ENCODE results near the gene TGOLN2. TPM values are rescaled to one million over a fixed set of nuclear protein-coding genes. Genes with fewer than 3 reads are reported as not detected.

TGOLN2 gene
- total and polyA plus RNA-seq, 4 donors = 56.7 to 114 (median 67.5) TPM

- Histone ChIP-seq H3K9ac (ENCODE audit: low read depth in 1 of 2, low read length in 2 of 2) (no peak overlapping the region), H3K27me3 (ENCODE audit: control insufficient read depth in 4 of 4, insufficient read depth in 4 of 4, low read length in 3 of 4) (no peaks in the 10 kb centered on the region), H3K36me3 (ENCODE audit: control insufficient read depth in 4 of 4, insufficient read depth in 3 of 4, low read depth in 1 of 4, low read length in 3 of 4) (no peaks in the 10 kb centered on the region), H3K4me1 (ENCODE audit: control insufficient read depth in 4 of 4, insufficient read depth in 4 of 4, low read length in 3 of 4) (peaks cover 0 to 3% (median under 1%) of the 10 kb centered on the region in 4 donors), H3K4me3 (ENCODE audit: low read depth in 1 of 3, low read length in 3 of 3) (no peak overlapping the region), H3K9me3 (ENCODE audit: control insufficient read depth in 4 of 4, low read length in 3 of 4) (no peaks in the 10 kb centered on the region), H3K27ac (ENCODE audit: low read depth in 1 of 2, low read length in 2 of 2) (no peak overlapping the region)
- no peak for TF ChIP-seq FOXA1 (IDR thresholded peaks at IDR 0.05)
- no peak for TF ChIP-seq JUND (IDR thresholded peaks at IDR 0.05)
- TF ChIP-seq NR2F2 (IDR thresholded peaks at IDR 0.05) = no peak
- TF ChIP-seq SP1 (IDR thresholded peaks at IDR 0.05) = no peak
- no peak for DNase-seq (ENCODE audit: low spot score)
- 76% methylated on average over 6 of the region's 6 CpGs for WGBS
Observed at GRCh38 chr2:85281553-85281952, 46.2 kb downstream of the TGOLN2 start.

GRCh38 chr2:85278361-85278760 is 49.4 kb downstream of the TGOLN2 start:
- Histone ChIP-seq H3K27ac (ENCODE audit: low read depth in 1 of 2, low read length in 2 of 2) (no peak overlapping the region), H3K9ac (ENCODE audit: low read depth in 1 of 2, low read length in 2 of 2) (no peak overlapping the region), H3K36me3 (ENCODE audit: control insufficient read depth in 4 of 4, insufficient read depth in 3 of 4, low read depth in 1 of 4, low read length in 3 of 4) (no peaks in the 10 kb centered on the region), H3K27me3 (ENCODE audit: control insufficient read depth in 4 of 4, insufficient read depth in 4 of 4, low read length in 3 of 4) (no peaks in the 10 kb centered on the region), H3K9me3 (ENCODE audit: control insufficient read depth in 4 of 4, low read length in 3 of 4) (no peaks in the 10 kb centered on the region), H3K4me3 (ENCODE audit: low read depth in 1 of 3, low read length in 3 of 3) (no peak overlapping the region), H3K4me1 (ENCODE audit: control insufficient read depth in 4 of 4, insufficient read depth in 4 of 4, low read length in 3 of 4) (peaks cover 0 to 8% (median 0%) of the 10 kb centered on the region in 4 donors)
- TF ChIP-seq HNF4G (IDR thresholded peaks at IDR 0.05) (no peak), RAD21 (IDR thresholded peaks at IDR 0.05) (no peak), ATF3 (IDR thresholded peaks at IDR 0.05) (no peak), JUND (IDR thresholded peaks at IDR 0.05) (no peak), FOXA2 (IDR thresholded peaks at IDR 0.05) (no peak), TAF1 (conservative IDR thresholded peaks at IDR 0.05) (no peak), MAX (IDR thresholded peaks at IDR 0.05) (no peak), GABPA (IDR thresholded peaks at IDR 0.05 in 1 of 2, conservative IDR thresholded peaks at IDR 0.05 in 1 of 2) (no peak), REST (IDR thresholded peaks at IDR 0.05) (no peak), NR2F2 (IDR thresholded peaks at IDR 0.05) (no peak), HNF4A (conservative IDR thresholded peaks at IDR 0.05) (no peak), SP1 (IDR thresholded peaks at IDR 0.05) (no peak), RXRA (IDR thresholded peaks at IDR 0.05) (no peak), EGR1 (IDR thresholded peaks at IDR 0.05; ENCODE audit: low read depth in 2 of 2) (no peak), FOXA1 (IDR thresholded peaks at IDR 0.05) (no peak)
- no peak for DNase-seq (ENCODE audit: low spot score)
- 91% methylated on average over 2 of the region's 2 CpGs for WGBS
